Measurements from ENCODE around the gene ZBTB48. TPM values are rescaled to one million over a fixed set of nuclear protein-coding genes. Genes with fewer than 3 reads are reported as not detected.

The ZBTB48 gene
- total RNA-seq: 10 to 100 TPM; 45.6 to 56.4 (median 54.0) TPM
- 41.9 TPM for total RNA-seq (2013)

GRCh38 chr1:6579374-6580118, at the start of gene ZBTB48:
Gene ZBTB48, plus strand, starts transcription at chr1:6579994. Its CDS starts 616 bp downstream, at chr1:6580610.
- Histone ChIP-seq H3K27me3 (ENCODE audit: control insufficient read depth, insufficient read depth, low read length) (no peaks in the 10 kb centered on the region), H3K9me3 (ENCODE audit: control insufficient read depth, insufficient read depth, low read length) (no peaks in the 10 kb centered on the region), H3K27ac (ENCODE audit: low read length) (peak within 1 kb of the TSS; percentile 82), H3K4me1 (ENCODE audit: control insufficient read depth, insufficient read depth, low read length) (peaks cover 37% of the 10 kb centered on the region), H3K36me3 (ENCODE audit: control insufficient read depth, insufficient read depth, low read length) (no peaks in the 10 kb centered on the region), H3K4me3 (ENCODE audit: low read length) (peak within 1 kb of the TSS; percentile 79)
- DNase-seq: peak; percentile 97 to 98
- H3K4me3 Mint-ChIP-seq: peak within 1 kb of the TSS; percentile 93
- ATAC-seq: peak; percentile 97 to 98 (median 97)
- intact Hi-C loops (cut with micrococcal nuclease): loop anchor here (1.0 kb wide), 1 partner anchor 22 kb away; no protein-coding TSS in a partner anchor
- WGBS (ENCODE audit: insufficient coverage): 18% methylated on average over 58 of the region's 58 CpGs
- peaks cover 11 to 39% of the 10 kb centered on the region in 2 donors for H3K4me1 Mint-ChIP-seq
- no peaks in the 10 kb centered on the region for H3K9me3 Mint-ChIP-seq
- no peaks in the 10 kb centered on the region for H3K36me3 Mint-ChIP-seq
- no peak for TF ChIP-seq CTCF (IDR thresholded peaks at IDR 0.05)
- H3K27ac Mint-ChIP-seq: peak within 1 kb of the TSS; percentile 94 to 99
- no peaks in the 10 kb centered on the region for H3K27me3 Mint-ChIP-seq (ENCODE audit: low read depth in 2 of 2)

GRCh38 chr1:6530504-6531160, 49.2 kb upstream of the ZBTB48 start:
- Mint-ChIP-seq H3K4me3 (no peak overlapping the region), H3K27me3 (ENCODE audit: low read depth in 2 of 2) (no peaks in the 10 kb centered on the region), H3K27ac (no peak overlapping the region), H3K9me3 (no peaks in the 10 kb centered on the region), H3K36me3 (peaks cover 6% of the 10 kb centered on the region), H3K4me1 (peaks cover 0 to 4% of the 10 kb centered on the region in 2 donors)
- TF ChIP-seq CTCF (IDR thresholded peaks at IDR 0.05): no peak
- Histone ChIP-seq H3K4me1 (ENCODE audit: control insufficient read depth, insufficient read depth, low read length) (no peaks in the 10 kb centered on the region), H3K27me3 (ENCODE audit: control insufficient read depth, insufficient read depth, low read length) (no peaks in the 10 kb centered on the region), H3K9me3 (ENCODE audit: control insufficient read depth, insufficient read depth, low read length) (no peaks in the 10 kb centered on the region), H3K27ac (ENCODE audit: low read length) (no peak overlapping the region), H3K36me3 (ENCODE audit: control insufficient read depth, insufficient read depth, low read length) (peaks cover 65% of the 10 kb centered on the region), H3K4me3 (ENCODE audit: low read length) (no peak overlapping the region)
- ATAC-seq: no peak
- no peak for DNase-seq
- WGBS (ENCODE audit: insufficient coverage): 97% methylated on average over 12 of the region's 13 CpGs
- intact Hi-C loops (cut with micrococcal nuclease): no loop called here

GRCh38 chr1:6531996-6532395, 47.8 kb upstream of the ZBTB48 start:
- peaks cover 6% of the 10 kb centered on the region for H3K36me3 Mint-ChIP-seq
- peaks cover 0 to 4% of the 10 kb centered on the region in 2 donors for H3K4me1 Mint-ChIP-seq
- Histone ChIP-seq H3K27ac (ENCODE audit: low read length) (no peak overlapping the region), H3K9me3 (ENCODE audit: control insufficient read depth, insufficient read depth, low read length) (no peaks in the 10 kb centered on the region), H3K27me3 (ENCODE audit: control insufficient read depth, insufficient read depth, low read length) (no peaks in the 10 kb centered on the region), H3K4me3 (ENCODE audit: low read length) (no peak overlapping the region), H3K36me3 (ENCODE audit: control insufficient read depth, insufficient read depth, low read length) (peaks cover 54% of the 10 kb centered on the region), H3K4me1 (ENCODE audit: control insufficient read depth, insufficient read depth, low read length) (no peaks in the 10 kb centered on the region)
- no peak overlapping the region for H3K27ac Mint-ChIP-seq
- no peak overlapping the region for H3K4me3 Mint-ChIP-seq
- no peaks in the 10 kb centered on the region for H3K27me3 Mint-ChIP-seq (ENCODE audit: low read depth in 2 of 2)
- DNase-seq: no peak
- ATAC-seq: no peak
- TF ChIP-seq CTCF (IDR thresholded peaks at IDR 0.05): no peak
- intact Hi-C loops (cut with micrococcal nuclease): no loop called here
- no peaks in the 10 kb centered on the region for H3K9me3 Mint-ChIP-seq
- 93% methylated on average over 5 of the region's 5 CpGs for WGBS (ENCODE audit: insufficient coverage)
